Keratinocyte (primary cell): ENCODE data around the gene ESRRG.

Experiments
- EZH2 ChIP-seq: IDR thresholded peaks from one replicate; pipeline ENCODE4 v1.6.1; 2012; ENCODE audit warnings: inconsistent platforms, mild to moderate bottlenecking, low read length, moderate library complexity
- TF ChIP-seq, protein P1 (sequence below), 3 experiments: IDR thresholded peaks in 1 of 3; conservative IDR thresholded peaks in 1 of 3; optimal IDR thresholded peaks in 1 of 3; 2 replicates in 2 of 3; 3 replicates in 1 of 3; pipeline versions ENCODE3 to v1.5.1; 2011; ENCODE audit warnings: low read length in 3 of 3, mild to moderate bottlenecking in 3 of 3, moderate library complexity in 2 of 3, control low read depth in 1 of 3, inconsistent platforms in 1 of 3; ENCODE audit not compliant: insufficient read depth in 2 of 3; ENCODE audit errors: extremely low read depth in 1 of 3

- TF ChIP-seq, protein P1, sequence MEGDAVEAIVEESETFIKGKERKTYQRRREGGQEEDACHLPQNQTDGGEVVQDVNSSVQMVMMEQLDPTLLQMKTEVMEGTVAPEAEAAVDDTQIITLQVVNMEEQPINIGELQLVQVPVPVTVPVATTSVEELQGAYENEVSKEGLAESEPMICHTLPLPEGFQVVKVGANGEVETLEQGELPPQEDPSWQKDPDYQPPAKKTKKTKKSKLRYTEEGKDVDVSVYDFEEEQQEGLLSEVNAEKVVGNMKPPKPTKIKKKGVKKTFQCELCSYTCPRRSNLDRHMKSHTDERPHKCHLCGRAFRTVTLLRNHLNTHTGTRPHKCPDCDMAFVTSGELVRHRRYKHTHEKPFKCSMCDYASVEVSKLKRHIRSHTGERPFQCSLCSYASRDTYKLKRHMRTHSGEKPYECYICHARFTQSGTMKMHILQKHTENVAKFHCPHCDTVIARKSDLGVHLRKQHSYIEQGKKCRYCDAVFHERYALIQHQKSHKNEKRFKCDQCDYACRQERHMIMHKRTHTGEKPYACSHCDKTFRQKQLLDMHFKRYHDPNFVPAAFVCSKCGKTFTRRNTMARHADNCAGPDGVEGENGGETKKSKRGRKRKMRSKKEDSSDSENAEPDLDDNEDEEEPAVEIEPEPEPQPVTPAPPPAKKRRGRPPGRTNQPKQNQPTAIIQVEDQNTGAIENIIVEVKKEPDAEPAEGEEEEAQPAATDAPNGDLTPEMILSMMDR (optimal IDR thresholded peaks at IDR 0.05 in 1 of 3, IDR thresholded peaks at IDR 0.05 in 1 of 3, conservative IDR thresholded peaks at IDR 0.05 in 1 of 3; ENCODE audit: extremely low read depth in 1 of 3, insufficient read depth in 2 of 3, low read length in 3 of 3) = no peak
- TF ChIP-seq EZH2 = no peak
These were observed 163.9 kb downstream of the ESRRG start for GRCh38 chr1:216559359-216559758.
